Measurements from ENCODE around the gene PARVA. TPM values are rescaled to one million over a fixed set of nuclear protein-coding genes. Genes with fewer than 3 reads are reported as not detected.

PARVA gene
- total RNA-seq, 4 donors from 2014 or later: 181 to 228 (median 210) TPM

DNA sequence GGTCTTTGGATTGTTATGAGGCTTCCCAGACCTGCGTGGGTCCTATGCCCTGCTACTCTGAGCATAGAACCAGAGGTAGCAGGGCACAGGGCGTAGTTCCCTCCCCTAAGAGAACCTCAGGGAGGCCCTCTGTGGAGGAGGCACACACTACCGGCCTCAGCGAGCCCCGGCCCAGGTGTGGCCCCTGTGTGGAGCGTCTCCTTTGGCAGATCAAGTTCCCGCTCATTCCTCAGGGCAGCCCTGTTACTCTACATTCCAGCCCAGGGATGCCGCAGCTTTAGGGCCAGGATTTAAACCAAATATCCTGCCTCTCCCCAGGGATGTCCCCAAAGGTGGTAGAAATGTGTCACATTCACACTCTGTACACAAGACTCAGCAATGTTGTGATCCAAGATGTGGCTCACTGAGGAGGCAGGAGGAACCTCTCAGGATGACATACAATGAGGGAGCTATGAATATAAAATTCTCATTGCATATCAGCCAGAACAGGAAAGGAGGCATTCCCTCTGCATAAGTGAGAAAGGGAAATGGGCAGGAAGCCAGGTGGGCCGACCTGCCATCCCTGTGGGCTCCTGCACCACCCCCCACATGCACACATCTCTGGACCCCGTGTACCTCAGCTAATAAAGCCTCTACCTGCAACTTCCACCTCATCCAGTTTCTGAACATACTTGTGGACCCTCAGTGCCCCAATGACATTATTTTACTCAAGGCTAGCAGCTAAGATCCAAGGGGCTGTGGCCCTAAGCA, 165.0 kb downstream of the PARVA start:
- no peaks in the 10 kb centered on the region for H3K9me3 ChIP-seq
- DNase-seq (ENCODE audit: extremely low spot score): peak; percentile 53
- TF ChIP-seq POLR2A (IDR thresholded peaks at IDR 0.05; ENCODE audit: low read depth) (no peak), EP300 (IDR thresholded peaks at IDR 0.05) (no peak), POLR2AphosphoS5 (IDR thresholded peaks at IDR 0.05) (no peak)
- TF ChIP-seq, protein P1, sequence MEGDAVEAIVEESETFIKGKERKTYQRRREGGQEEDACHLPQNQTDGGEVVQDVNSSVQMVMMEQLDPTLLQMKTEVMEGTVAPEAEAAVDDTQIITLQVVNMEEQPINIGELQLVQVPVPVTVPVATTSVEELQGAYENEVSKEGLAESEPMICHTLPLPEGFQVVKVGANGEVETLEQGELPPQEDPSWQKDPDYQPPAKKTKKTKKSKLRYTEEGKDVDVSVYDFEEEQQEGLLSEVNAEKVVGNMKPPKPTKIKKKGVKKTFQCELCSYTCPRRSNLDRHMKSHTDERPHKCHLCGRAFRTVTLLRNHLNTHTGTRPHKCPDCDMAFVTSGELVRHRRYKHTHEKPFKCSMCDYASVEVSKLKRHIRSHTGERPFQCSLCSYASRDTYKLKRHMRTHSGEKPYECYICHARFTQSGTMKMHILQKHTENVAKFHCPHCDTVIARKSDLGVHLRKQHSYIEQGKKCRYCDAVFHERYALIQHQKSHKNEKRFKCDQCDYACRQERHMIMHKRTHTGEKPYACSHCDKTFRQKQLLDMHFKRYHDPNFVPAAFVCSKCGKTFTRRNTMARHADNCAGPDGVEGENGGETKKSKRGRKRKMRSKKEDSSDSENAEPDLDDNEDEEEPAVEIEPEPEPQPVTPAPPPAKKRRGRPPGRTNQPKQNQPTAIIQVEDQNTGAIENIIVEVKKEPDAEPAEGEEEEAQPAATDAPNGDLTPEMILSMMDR (IDR thresholded peaks at IDR 0.05): no peak
- H3K4me1 ChIP-seq: peaks cover 19 to 59% (median 53%) of the 10 kb centered on the region in 4 donors
- H3K27ac ChIP-seq (replicated peaks in 1 of 4): no peak overlapping the region
- H3K27me3 ChIP-seq: no peaks in the 10 kb centered on the region
- H3K36me3 ChIP-seq: no peaks in the 10 kb centered on the region
- H3K4me3 ChIP-seq: no peak overlapping the region
- intact Hi-C loops (cut with DNase I): loop anchor here (5.0 kb wide), 1 partner anchor 125 kb away; no protein-coding TSS in a partner anchor
- WGBS: 70% methylated on average over 9 of the region's 10 CpGs

DNA sequence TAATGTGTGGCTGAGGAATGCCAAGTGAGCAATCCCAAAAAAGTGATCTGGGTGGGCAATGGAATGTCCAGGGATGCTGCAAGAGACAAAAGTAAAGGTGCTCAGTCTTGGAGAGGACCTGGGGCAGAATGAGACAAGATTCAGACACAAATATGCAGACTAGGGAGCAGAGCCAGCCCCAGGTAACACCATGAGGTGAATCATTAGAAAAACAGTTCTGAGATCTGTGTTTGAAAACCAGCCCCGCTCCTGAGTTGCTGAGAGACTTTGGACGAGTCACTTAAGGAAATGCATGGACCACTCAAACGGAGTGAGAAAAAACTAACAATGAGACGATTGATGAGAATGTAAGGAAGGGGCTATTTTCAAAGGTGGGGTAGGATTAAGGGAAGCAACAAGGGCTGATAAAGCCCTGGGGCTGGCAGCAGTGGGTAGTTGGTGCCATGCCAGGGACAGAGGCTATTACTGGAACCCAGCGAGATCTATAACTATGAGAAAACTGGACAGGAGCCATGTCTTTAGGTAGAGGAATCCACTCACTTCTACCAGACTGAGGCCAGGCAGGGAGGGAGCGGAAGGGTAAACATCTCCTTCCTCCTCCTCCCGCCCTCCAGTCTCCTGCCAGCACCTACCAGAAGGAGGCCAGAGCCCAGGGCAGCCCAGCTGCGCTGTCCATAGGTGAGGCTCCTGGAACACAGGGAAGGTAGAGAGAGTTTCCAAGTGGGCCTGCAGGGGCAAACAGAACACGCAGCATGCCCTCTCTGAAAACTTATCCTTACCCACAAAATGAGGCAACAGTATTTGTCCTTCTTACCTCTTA, 166.4 kb downstream of the PARVA start:
- Histone ChIP-seq H3K4me3 (no peak overlapping the region), H3K4me1 (peaks cover 22 to 45% (median 40%) of the 10 kb centered on the region in 4 donors), H3K9me3 (no peaks in the 10 kb centered on the region), H3K36me3 (no peaks in the 10 kb centered on the region), H3K27ac (replicated peaks in 1 of 4) (no peak overlapping the region), H3K27me3 (no peaks in the 10 kb centered on the region)
- DNase-seq (ENCODE audit: extremely low spot score): peak; percentile 57
- intact Hi-C loops (cut with DNase I): loop anchor here (5.0 kb wide), 1 partner anchor 127 kb away; no protein-coding TSS in a partner anchor
- no peak for TF ChIP-seq EP300 (IDR thresholded peaks at IDR 0.05)
- TF ChIP-seq, protein P1 (IDR thresholded peaks at IDR 0.05): no peak
- TF ChIP-seq POLR2A (IDR thresholded peaks at IDR 0.05; ENCODE audit: low read depth): no peak
- no peak for TF ChIP-seq POLR2AphosphoS5 (IDR thresholded peaks at IDR 0.05)
- 83% methylated on average over 9 of the region's 9 CpGs for WGBS

- H3K27me3 ChIP-seq: no peaks in the 10 kb centered on the region
- TF ChIP-seq, protein P1 (IDR thresholded peaks at IDR 0.05): no peak
- TF ChIP-seq POLR2AphosphoS5 (IDR thresholded peaks at IDR 0.05): no peak
- TF ChIP-seq EP300 (IDR thresholded peaks at IDR 0.05): no peak
- TF ChIP-seq POLR2A (IDR thresholded peaks at IDR 0.05; ENCODE audit: low read depth): no peak
- peak; percentile 91 for DNase-seq (ENCODE audit: extremely low spot score)
- no peak overlapping the region for H3K27ac ChIP-seq (replicated peaks in 1 of 4)
- H3K36me3 ChIP-seq: no peaks in the 10 kb centered on the region
- peaks cover 24 to 31% (median 26%) of the 10 kb centered on the region in 4 donors for H3K4me1 ChIP-seq
- no peaks in the 10 kb centered on the region for H3K9me3 ChIP-seq
- intact Hi-C loops (cut with DNase I): loop anchor here (5.0 kb wide), 1 partner anchor 128 kb away; no protein-coding TSS in a partner anchor
- 88% methylated on average over 13 of the region's 13 CpGs for WGBS
- no peak overlapping the region for H3K4me3 ChIP-seq
These were observed 167.8 kb downstream of the PARVA start for GRCh38 chr11:12544986-12545775.

DNA sequence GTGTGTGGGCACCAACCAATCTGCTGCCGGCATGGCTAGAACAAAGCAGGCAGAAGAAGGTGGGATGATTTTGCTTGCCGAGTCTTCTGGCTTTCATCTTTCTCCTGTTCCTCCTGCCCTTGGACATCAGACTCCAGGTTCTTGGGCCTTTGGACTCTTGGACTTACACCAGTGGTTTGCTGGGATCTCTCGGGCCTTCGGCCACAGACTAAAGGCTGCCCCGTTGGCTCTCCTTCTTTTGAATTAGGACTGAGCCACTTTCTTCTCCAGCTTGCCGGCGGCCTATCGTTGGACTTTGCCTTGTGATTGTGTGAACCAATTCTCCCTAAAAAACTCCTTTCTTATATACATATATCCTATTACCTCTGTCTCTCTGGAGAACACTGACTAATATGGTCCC, 168.8 kb downstream of the PARVA start:
- 98% methylated on average over 6 of the region's 8 CpGs for WGBS
- Histone ChIP-seq H3K4me3 (no peak overlapping the region), H3K4me1 (peaks cover 15 to 21% (median 17%) of the 10 kb centered on the region in 4 donors), H3K27ac (replicated peaks in 1 of 4) (no peak overlapping the region), H3K27me3 (no peaks in the 10 kb centered on the region), H3K9me3 (no peaks in the 10 kb centered on the region), H3K36me3 (no peaks in the 10 kb centered on the region)
- TF ChIP-seq EP300 (IDR thresholded peaks at IDR 0.05) (no peak), POLR2A (IDR thresholded peaks at IDR 0.05; ENCODE audit: low read depth) (no peak), POLR2AphosphoS5 (IDR thresholded peaks at IDR 0.05) (no peak)
- TF ChIP-seq, protein P1 (IDR thresholded peaks at IDR 0.05): no peak
- intact Hi-C loops (cut with DNase I): no loop called here
- peak; percentile 62 for DNase-seq (ENCODE audit: extremely low spot score)

Data from esophagus muscularis mucosa (tissue), 4 donors.